SK-N-SH (cell line): ENCODE measurements around the gene MLEC.

Experiments
- EP300 ChIP-seq, 2 experiments: IDR thresholded peaks; 2 replicates each; pipeline versions ENCODE4 v1.4.0 to v1.6.1; 2012; ENCODE audit warnings: borderline replicate concordance in 1 of 2, low read depth in 1 of 2, low read length in 1 of 2
- RFX5 ChIP-seq: IDR thresholded peaks from 2 replicates; pipeline ENCODE4 v1.6.1; 2012; ENCODE audit warnings: mild to moderate bottlenecking, improper control_type of control experiment, low read length
- USF2 ChIP-seq: fragments of 150-350 bp; IDR thresholded peaks from 2 replicates; pipeline ENCODE4 v1.6.1; 2017; ENCODE audit warnings: antibody characterized with exemption, low read length, low read depth, borderline replicate concordance

DNA sequence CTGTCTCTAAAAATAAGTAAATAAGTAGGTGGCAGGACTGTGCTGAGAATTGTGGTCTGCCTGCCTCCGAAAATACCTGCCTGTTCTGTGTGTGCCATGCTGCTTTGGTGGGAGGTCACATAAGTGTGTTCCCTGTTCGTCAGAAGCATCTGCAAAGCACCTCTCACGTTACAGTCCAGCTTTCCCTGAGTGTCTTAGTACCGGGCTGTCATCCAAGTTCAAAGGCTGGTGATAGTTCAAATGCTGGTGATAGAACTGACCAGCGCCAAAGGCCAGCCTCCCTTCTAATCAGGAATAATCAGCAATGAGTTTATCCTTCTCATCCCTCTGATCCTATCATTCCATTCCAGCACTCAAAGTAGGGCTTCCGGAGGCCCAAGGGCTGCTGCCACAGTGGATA lies 40.9 kb upstream of the MLEC start:
- TF ChIP-seq EP300 (IDR thresholded peaks at IDR 0.05; ENCODE audit: borderline replicate concordance in 1 of 2, low read depth in 1 of 2, low read length in 1 of 2): no peak
- no peak for TF ChIP-seq RFX5
- no peak for TF ChIP-seq USF2
